Uterus (tissue), 4 donors: Measurements from ENCODE around the gene CYP26C1. TPM values are rescaled to one million over a fixed set of nuclear protein-coding genes. Genes with fewer than 3 reads are reported as not detected.
"Not testable (repeated sequence)": the region's sequence is repeated elsewhere in the genome, so short reads cannot be mapped to it uniquely, and the experiment has no call there.

ENCODE experiments used
- DNase-seq, 2 donors: peaks; one replicate each; pipeline ENCODE4 v3.0.0-alpha.2; 2019 to 2020
- H3K27ac ChIP-seq, 2 donors: fragments of 200-600 bp; sonication (generic); 1 replicate in 1 of 2; 2 replicates in 1 of 2; pipeline ENCODE4 v1.5.1; 2016 to 2018
- H3K27me3 ChIP-seq, 2 donors: fragments of 200-600 bp; sonication (generic); one replicate each; pipeline ENCODE4 v1.5.1; 2018 to 2019; ENCODE audit warnings: control low read depth in 1 of 2
- H3K36me3 ChIP-seq, 2 donors: fragments of 200-600 bp; sonication (generic); one replicate each; pipeline ENCODE4 v1.5.1; 2019; ENCODE audit warnings: control low read depth in 1 of 2
- H3K4me1 ChIP-seq, 2 donors: fragments of 200-600 bp; sonication (generic); one replicate each; pipeline ENCODE4 v1.5.1; 2018 to 2019; ENCODE audit warnings: control low read depth in 1 of 2
- H3K4me3 ChIP-seq, 2 donors: fragments of 200-600 bp; sonication (generic); 1 replicate in 1 of 2; 2 replicates in 1 of 2; pipeline ENCODE4 v1.5.1; 2018 to 2019; ENCODE audit warnings: mild to moderate bottlenecking in 1 of 2
- H3K9me3 ChIP-seq, 2 donors: fragments of 200-600 bp; sonication (generic); one replicate each; pipeline ENCODE4 v1.5.1; 2019; ENCODE audit warnings: control low read depth in 1 of 2
- CTCF ChIP-seq, 4 experiments: fragments of 200-600 bp in 2 of 4; fragments of 450-650 bp in 2 of 4; sonication (generic) in 2 of 4; IDR thresholded peaks; one replicate each; pipeline ENCODE4 v1.5.1; 2016 to 2019; ENCODE audit warnings: antibody characterized with exemption in 4 of 4, mild to moderate bottlenecking in 2 of 4, moderate library complexity in 1 of 4
- POLR2A ChIP-seq, 2 donors: fragments of 450-650 bp; IDR thresholded peaks; one replicate each; pipeline ENCODE4 v1.6.1; 2016; ENCODE audit warnings: antibody characterized with exemption in 2 of 2, mild to moderate bottlenecking in 1 of 2, moderate library complexity in 1 of 2
- intact Hi-C: fragments of 100-400 bp; cut with DNase I; formaldehyde crosslinking; loops from one replicate; pipeline ENCODE4 v1.15.1; 2023; ENCODE audit warnings: low total_unique reads
- total RNA-seq, 4 donors: library from RNA; depleted of rRNA in 3 of 4; stranded (reverse); fragments of >200 nt in 3 of 4; gene quantifications; one replicate each; pipeline versions ENCODE4 v1.1.0 to v1.2.4, GENCODE V29; 2014 to 2023
- donor health status: DM: yes; HTN: yes; CAD: no.

The CYP26C1 gene
- total RNA-seq, 4 donors from 2014 or later, result 0.15 to 0.41 TPM; not detected in 2

- no peaks in the 10 kb centered on the region for H3K36me3 ChIP-seq
- no peak for DNase-seq
- H3K27me3 ChIP-seq, result no peaks in the 10 kb centered on the region
- H3K9me3 ChIP-seq, result no peaks in the 10 kb centered on the region
- intact Hi-C loops, result no loop called here
- H3K4me3 ChIP-seq, result no peak overlapping the region
- no peaks in the 10 kb centered on the region for H3K4me1 ChIP-seq
- TF ChIP-seq POLR2A (IDR thresholded peaks at IDR 0.05), result no peak
- TF ChIP-seq CTCF (IDR thresholded peaks at IDR 0.05), result no peak
- no peak overlapping the region for H3K27ac ChIP-seq
These were observed 38.2 kb downstream of the CYP26C1 start for GRCh38 chr10:93098816-93099215.

- no peaks in the 10 kb centered on the region for H3K27me3 ChIP-seq
- no peaks in the 10 kb centered on the region for H3K4me1 ChIP-seq
- H3K27ac ChIP-seq, result no peak overlapping the region
- TF ChIP-seq CTCF (IDR thresholded peaks at IDR 0.05) (no peak), POLR2A (IDR thresholded peaks at IDR 0.05) (no peak)
- H3K9me3 ChIP-seq, result no peaks in the 10 kb centered on the region
- no peaks in the 10 kb centered on the region for H3K36me3 ChIP-seq
- intact Hi-C loops, result no loop called here
- H3K4me3 ChIP-seq, result no peak overlapping the region
- no peak for DNase-seq
These were observed 39.1 kb downstream of the CYP26C1 start for GRCh38 chr10:93099670-93100069.

- H3K27ac ChIP-seq, H3K9me3 ChIP-seq, H3K36me3 ChIP-seq, H3K4me1 ChIP-seq, DNase-seq, H3K27me3 ChIP-seq, intact Hi-C loops, H3K4me3 ChIP-seq: not testable (repeated sequence)
These were observed 40.5 kb downstream of the CYP26C1 start for GRCh38 chr10:93101148-93101547.

GRCh38 chr10:93103953-93104352, 43.4 kb downstream of the CYP26C1 start:
- H3K27me3 ChIP-seq, result no peaks in the 10 kb centered on the region
- TF ChIP-seq POLR2A (IDR thresholded peaks at IDR 0.05) (no peak), CTCF (IDR thresholded peaks at IDR 0.05) (no peak)
- H3K4me3 ChIP-seq, result no peak overlapping the region
- no peaks in the 10 kb centered on the region for H3K4me1 ChIP-seq
- intact Hi-C loops, result no loop called here
- no peaks in the 10 kb centered on the region for H3K9me3 ChIP-seq
- H3K36me3 ChIP-seq, result no peaks in the 10 kb centered on the region
- no peak for DNase-seq
- H3K27ac ChIP-seq, result no peak overlapping the region

GRCh38 chr10:93106631-93107072, 46.1 kb downstream of the CYP26C1 start:
- intact Hi-C loops, result no loop called here
- no peak for DNase-seq
- no peaks in the 10 kb centered on the region for H3K36me3 ChIP-seq
- TF ChIP-seq POLR2A (IDR thresholded peaks at IDR 0.05) (no peak), CTCF (IDR thresholded peaks at IDR 0.05) (no peak)
- no peak overlapping the region for H3K27ac ChIP-seq
- no peaks in the 10 kb centered on the region for H3K4me1 ChIP-seq
- no peak overlapping the region for H3K4me3 ChIP-seq
- H3K9me3 ChIP-seq, result no peaks in the 10 kb centered on the region
- no peaks in the 10 kb centered on the region for H3K27me3 ChIP-seq

GRCh38 chr10:93110472-93111146, 50.0 kb downstream of the CYP26C1 start:
- no peak for DNase-seq
- Histone ChIP-seq H3K4me3 (no peak overlapping the region), H3K27me3 (no peaks in the 10 kb centered on the region), H3K9me3 (no peaks in the 10 kb centered on the region), H3K36me3 (no peaks in the 10 kb centered on the region), H3K27ac (no peak overlapping the region), H3K4me1 (no peaks in the 10 kb centered on the region)
- intact Hi-C loops, result no loop called here
- TF ChIP-seq POLR2A (IDR thresholded peaks at IDR 0.05), result no peak
- TF ChIP-seq CTCF (IDR thresholded peaks at IDR 0.05), result no peak
